ENCODE measurements around the gene ITCH. TPM values are rescaled to one million over a fixed set of nuclear protein-coding genes. Genes with fewer than 3 reads are reported as not detected.

The ITCH gene
- total and polyA plus RNA-seq, 9 of the 15 experiments (the other 6 are each of a cell fraction or from before 2014, with no cell fraction given) = 7.5 to 53.0 (median 22.9) TPM

- TF ChIP-seq CHAMP1 (IDR thresholded peaks at IDR 0.05) (no peak), HDGF (IDR thresholded peaks at IDR 0.05) (no peak), PTRF (tag; IDR thresholded peaks at IDR 0.05) (no peak), FOXK2 (conservative IDR thresholded peaks at IDR 0.05 in 1 of 2, IDR thresholded peaks at IDR 0.05 in 1 of 2; ENCODE audit: low read depth in 2 of 2) (no peak), TEAD4 (IDR thresholded peaks at IDR 0.05; ENCODE audit: low read length) (no peak; the same call in 1 of the 2 replicates), TEAD4 (CRISPR knock-in tag; IDR thresholded peaks at IDR 0.05; ENCODE audit: borderline replicate concordance) (no peak), TCFL5 (CRISPR knock-in tag; conservative IDR thresholded peaks at IDR 0.05) (no peak), E2F5 (CRISPR knock-in tag; IDR thresholded peaks at IDR 0.05) (no peak), NR2F6 (CRISPR knock-in tag; IDR thresholded peaks at IDR 0.05) (no peak), SMARCC2 (IDR thresholded peaks at IDR 0.05; ENCODE audit: low read depth) (no peak), NFE2L1 (tag; IDR thresholded peaks at IDR 0.05; ENCODE audit: borderline replicate concordance, low read depth) (no peak), CREBBP (IDR thresholded peaks at IDR 0.05; ENCODE audit: low read depth, low read length) (no peak), IRF9 (tag; IDR thresholded peaks at IDR 0.05) (no peak), FUS (optimal IDR thresholded peaks at IDR 0.05; ENCODE audit: low read depth, low read length) (no peak), ZNF609 (CRISPR knock-in tag; IDR thresholded peaks at IDR 0.05; ENCODE audit: borderline replicate concordance) (no peak), SMAD1 (IDR thresholded peaks at IDR 0.05; ENCODE audit: low read depth, low read length, partially characterized antibody) (peak; percentile 72), MXI1 (IDR thresholded peaks at IDR 0.05; ENCODE audit: low read depth, low read length) (no peak), NEUROD1 (IDR thresholded peaks at IDR 0.05; ENCODE audit: borderline replicate concordance, low read depth, low read length, partially characterized antibody) (no peak), BRD4 (IDR thresholded peaks at IDR 0.05) (no peak)
Measured at GRCh38 chr20:34363062-34363464, at the start of gene ITCH (continued).
